Keratinocyte (primary cell): Measurements from ENCODE around the gene OR2H2. TPM values are rescaled to one million over a fixed set of nuclear protein-coding genes. Genes with fewer than 3 reads are reported as not detected.
A peak's percentile ranks its signal among the peaks of the same experiment; 100 is the strongest.

Source experiments
- DNase-seq: peaks from one replicate; pipeline ENCODE4 v3.0.0-alpha.2; 2011; ENCODE audit warnings: low read depth, missing footprints, low spot score
- FAIRE-seq: peaks from 2 replicates; lab custom pipeline; 2011; peaks lifted over from hg19 to GRCh38; lab: Jason Lieb, UNC
- H2AFZ ChIP-seq: 2 replicates; pipeline ENCODE4 v1.6.0; 2012; ENCODE audit warnings: low read length, control low read depth, inconsistent platforms; ENCODE audit not compliant: control insufficient read depth
- H3K27ac ChIP-seq: 2 replicates; pipeline ENCODE4 v1.5.1; 2011; ENCODE audit warnings: low read length; ENCODE audit not compliant: control insufficient read depth, insufficient read depth
- H3K27me3 ChIP-seq: 3 replicates; pipeline ENCODE4 v1.6.0; 2011; ENCODE audit warnings: low read length; ENCODE audit not compliant: control insufficient read depth, insufficient read depth; ENCODE audit errors: extremely low read depth
- H3K36me3 ChIP-seq, 2 experiments: 2 replicates in 1 of 2; 3 replicates in 1 of 2; pipeline ENCODE4 v1.5.1; 2011; ENCODE audit warnings: low read length in 2 of 2, mild to moderate bottlenecking in 1 of 2; ENCODE audit not compliant: control insufficient read depth in 2 of 2, insufficient read depth in 2 of 2; ENCODE audit errors: extremely low read depth in 1 of 2
- H3K4me1 ChIP-seq: 3 replicates; pipeline ENCODE4 v1.5.1; 2011; ENCODE audit warnings: low read length; ENCODE audit not compliant: control insufficient read depth, insufficient read depth; ENCODE audit errors: extremely low read depth
- H3K4me2 ChIP-seq: 3 replicates; pipeline ENCODE4 v1.6.0; 2011; ENCODE audit warnings: low read depth, low read length; ENCODE audit not compliant: control insufficient read depth, insufficient read depth; ENCODE audit errors: extremely low read depth
- H3K4me3 ChIP-seq, 3 experiments: fragments of 200-600 bp in 1 of 3; sonication (generic) in 1 of 3; 2 replicates in 2 of 3; 3 replicates in 1 of 3; pipeline ENCODE4 v1.5.1; 2011 to 2016; ENCODE audit warnings: low read length in 3 of 3, mild to moderate bottlenecking in 3 of 3, control low read depth in 2 of 3, inconsistent platforms in 1 of 3, low read depth in 1 of 3, mixed read lengths in 1 of 3, mixed run types in 1 of 3, moderate library complexity in 1 of 3; ENCODE audit not compliant: control insufficient read depth in 2 of 3, insufficient read depth in 2 of 3; ENCODE audit errors: extremely low read depth in 1 of 3
- H3K79me2 ChIP-seq: 2 replicates; pipeline ENCODE4 v1.6.0; 2012; ENCODE audit warnings: low read length; ENCODE audit not compliant: control insufficient read depth, insufficient read depth
- H3K9ac ChIP-seq: 3 replicates; pipeline ENCODE4 v1.6.0; 2011; ENCODE audit warnings: low read length; ENCODE audit not compliant: control insufficient read depth, insufficient read depth; ENCODE audit errors: extremely low read depth
- H3K9me1 ChIP-seq: 3 replicates; pipeline ENCODE4 v1.6.0; 2011; ENCODE audit warnings: low read length; ENCODE audit not compliant: control insufficient read depth, insufficient read depth; ENCODE audit errors: extremely low read depth
- H3K9me3 ChIP-seq: 2 replicates; pipeline ENCODE4 v1.5.1; 2012; ENCODE audit warnings: low read depth, low read length; ENCODE audit not compliant: control insufficient read depth
- H4K20me1 ChIP-seq: 3 replicates; pipeline ENCODE4 v1.6.0; 2011; ENCODE audit warnings: low read length; ENCODE audit not compliant: control insufficient read depth, insufficient read depth; ENCODE audit errors: extremely low read depth
- EZH2 ChIP-seq: IDR thresholded peaks from one replicate; pipeline ENCODE4 v1.6.1; 2012; ENCODE audit warnings: inconsistent platforms, mild to moderate bottlenecking, low read length, moderate library complexity
- dilution Hi-C: fragments of 300-500 bp; cut with MboI; formaldehyde crosslinking; loops from one replicate; pipeline ENCODE4 v1.7.0; 2020; ENCODE audit warnings: low sequenced_read_pairs; ENCODE audit not compliant: extremely low pct_ligation_motif_present
- polyA plus RNA-seq, 5 experiments: library from polyadenylated mRNA; depleted of rRNA in 3 of 5; stranded (reverse) in 3 of 5; stranded (forward) in 1 of 5; unstranded in 1 of 5; fragments of >200 nt; gene quantifications; 1 replicate in 1 of 5; 2 replicates in 3 of 5; 3 replicates in 1 of 5; pipeline versions ENCODE4 v1.2.1 to v1.2.3, GENCODE V29; 2011 to 2012; ENCODE audit warnings: missing spikeins in 2 of 5, low read depth in 1 of 5, low replicate concordance in 1 of 5
- TF ChIP-seq, protein P1 (sequence below), 3 experiments: IDR thresholded peaks in 1 of 3; conservative IDR thresholded peaks in 1 of 3; optimal IDR thresholded peaks in 1 of 3; 2 replicates in 2 of 3; 3 replicates in 1 of 3; pipeline versions ENCODE3 to v1.5.1; 2011; ENCODE audit warnings: low read length in 3 of 3, mild to moderate bottlenecking in 3 of 3, moderate library complexity in 2 of 3, control low read depth in 1 of 3, inconsistent platforms in 1 of 3; ENCODE audit not compliant: insufficient read depth in 2 of 3; ENCODE audit errors: extremely low read depth in 1 of 3

The OR2H2 gene
- polyA plus RNA-seq, 1 donor (not counting 4 experiments of a cell fraction or from before 2014, with no cell fraction given), result not detected

DNA sequence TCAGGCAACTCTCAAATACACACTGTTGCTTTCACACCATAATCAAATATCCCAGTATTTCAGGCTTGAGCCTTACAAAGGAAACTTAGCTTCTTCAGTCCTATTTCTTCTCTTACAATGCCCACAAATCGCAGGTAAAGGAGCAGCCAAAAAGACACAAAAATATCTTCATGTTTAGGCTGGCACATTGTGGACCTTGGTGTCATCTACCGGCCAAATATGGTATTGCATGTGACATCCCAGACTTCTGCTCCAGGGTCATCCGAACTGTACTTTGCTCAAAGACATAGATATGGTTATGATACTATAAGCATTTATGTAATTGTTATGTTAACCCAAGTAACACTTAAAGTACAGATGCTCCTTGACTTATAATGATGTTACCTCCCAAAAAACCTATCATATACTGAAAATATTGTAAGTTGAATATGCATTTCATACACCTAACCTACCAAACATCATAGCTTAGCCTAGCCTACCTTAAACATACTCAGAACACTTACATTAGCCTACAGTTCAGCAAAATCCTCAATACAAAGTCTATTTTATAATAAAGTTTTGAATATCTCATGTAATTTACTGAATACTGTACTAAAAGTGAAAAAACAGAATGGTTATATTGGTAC is 4.6 kb downstream of the OR2H2 start:
- FAIRE-seq (peak; percentile 90), DNase-seq (peak; percentile 13)
- H3K9ac ChIP-seq, result no peak overlapping the region
- H3K9me1 ChIP-seq, result no peaks in the 10 kb centered on the region
- dilution Hi-C loops, result loop anchor here (10.0 kb wide), 1 partner anchor 205 kb away; no protein-coding TSS in a partner anchor
- no peak overlapping the region for H2AFZ ChIP-seq
- H3K27me3 ChIP-seq, result no peaks in the 10 kb centered on the region
- no peak overlapping the region for H3K27ac ChIP-seq
- H3K36me3 ChIP-seq, result no peaks in the 10 kb centered on the region
- no peaks in the 10 kb centered on the region for H4K20me1 ChIP-seq
- no peak overlapping the region for H3K4me3 ChIP-seq
- no peak overlapping the region for H3K4me2 ChIP-seq
- H3K79me2 ChIP-seq, result no peaks in the 10 kb centered on the region
- H3K9me3 ChIP-seq, result no peaks in the 10 kb centered on the region
- H3K4me1 ChIP-seq, result no peaks in the 10 kb centered on the region
- TF ChIP-seq EZH2, result no peak
- TF ChIP-seq, protein P1, sequence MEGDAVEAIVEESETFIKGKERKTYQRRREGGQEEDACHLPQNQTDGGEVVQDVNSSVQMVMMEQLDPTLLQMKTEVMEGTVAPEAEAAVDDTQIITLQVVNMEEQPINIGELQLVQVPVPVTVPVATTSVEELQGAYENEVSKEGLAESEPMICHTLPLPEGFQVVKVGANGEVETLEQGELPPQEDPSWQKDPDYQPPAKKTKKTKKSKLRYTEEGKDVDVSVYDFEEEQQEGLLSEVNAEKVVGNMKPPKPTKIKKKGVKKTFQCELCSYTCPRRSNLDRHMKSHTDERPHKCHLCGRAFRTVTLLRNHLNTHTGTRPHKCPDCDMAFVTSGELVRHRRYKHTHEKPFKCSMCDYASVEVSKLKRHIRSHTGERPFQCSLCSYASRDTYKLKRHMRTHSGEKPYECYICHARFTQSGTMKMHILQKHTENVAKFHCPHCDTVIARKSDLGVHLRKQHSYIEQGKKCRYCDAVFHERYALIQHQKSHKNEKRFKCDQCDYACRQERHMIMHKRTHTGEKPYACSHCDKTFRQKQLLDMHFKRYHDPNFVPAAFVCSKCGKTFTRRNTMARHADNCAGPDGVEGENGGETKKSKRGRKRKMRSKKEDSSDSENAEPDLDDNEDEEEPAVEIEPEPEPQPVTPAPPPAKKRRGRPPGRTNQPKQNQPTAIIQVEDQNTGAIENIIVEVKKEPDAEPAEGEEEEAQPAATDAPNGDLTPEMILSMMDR (optimal IDR thresholded peaks at IDR 0.05 in 1 of 3, IDR thresholded peaks at IDR 0.05 in 1 of 3, conservative IDR thresholded peaks at IDR 0.05 in 1 of 3; ENCODE audit: extremely low read depth in 1 of 3, insufficient read depth in 2 of 3, low read length in 3 of 3), result peak; percentile 87 to 97 (median 97)

DNA sequence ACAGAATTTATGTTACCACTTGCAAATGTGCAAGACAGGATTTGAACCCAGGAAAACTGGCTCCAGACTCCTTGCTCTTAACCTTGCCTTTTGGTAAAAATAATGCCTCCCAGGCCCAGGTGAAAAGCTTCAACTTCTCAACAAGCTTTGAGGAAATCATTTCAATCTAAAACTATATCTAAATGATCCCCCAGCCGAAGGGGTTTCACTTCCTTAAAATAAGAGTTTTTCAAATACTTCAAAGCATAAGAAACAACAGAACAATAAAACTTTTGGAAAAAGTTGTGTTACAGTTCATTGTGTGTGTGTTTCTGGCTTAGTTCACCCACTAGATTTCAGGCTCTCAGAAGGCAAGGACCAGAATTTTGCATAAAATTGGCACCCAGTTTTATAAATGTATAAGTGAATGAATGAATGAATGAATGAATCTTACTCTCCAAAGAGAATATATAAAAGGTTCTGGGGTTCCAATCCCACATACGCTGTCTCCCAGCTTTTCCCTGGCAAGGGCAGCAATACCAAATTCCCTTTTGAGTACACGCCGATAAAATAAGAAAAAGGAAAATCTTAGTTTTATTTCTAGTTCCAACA is 5.4 kb downstream of the OR2H2 start:
- DNase-seq (no peak), FAIRE-seq (no peak)
- Histone ChIP-seq H3K27me3 (no peaks in the 10 kb centered on the region), H4K20me1 (no peaks in the 10 kb centered on the region), H3K4me2 (no peak overlapping the region), H3K9me1 (no peaks in the 10 kb centered on the region), H3K4me3 (no peak overlapping the region), H3K9ac (no peak overlapping the region), H3K27ac (no peak overlapping the region), H3K79me2 (no peaks in the 10 kb centered on the region), H3K4me1 (no peaks in the 10 kb centered on the region), H3K9me3 (no peaks in the 10 kb centered on the region), H3K36me3 (no peaks in the 10 kb centered on the region), H2AFZ (no peak overlapping the region)
- TF ChIP-seq EZH2, result no peak
- TF ChIP-seq, protein P1 (optimal IDR thresholded peaks at IDR 0.05 in 1 of 3, IDR thresholded peaks at IDR 0.05 in 1 of 3, conservative IDR thresholded peaks at IDR 0.05 in 1 of 3; ENCODE audit: extremely low read depth in 1 of 3, insufficient read depth in 2 of 3, low read length in 3 of 3), result no peak
- dilution Hi-C loops, result loop anchor here (10.0 kb wide), 1 partner anchor 206 kb away; no protein-coding TSS in a partner anchor
